Liver (tissue), 9 donors: ENCODE results near the gene YPEL3. TPM values are rescaled to one million over a fixed set of nuclear protein-coding genes. Genes with fewer than 3 reads are reported as not detected.

Source experiments
- DNase-seq: peaks from one replicate; pipeline ENCODE4 v3.0.0-alpha.2; 2017; ENCODE audit warnings: low spot score
- H3K27ac ChIP-seq, 2 donors: one replicate each; pipeline ENCODE4 v1.7.0; 2013; ENCODE audit warnings: inconsistent platforms in 2 of 2, low read length in 2 of 2, control low read depth in 1 of 2, low read depth in 1 of 2, mild to moderate bottlenecking in 1 of 2
- H3K27me3 ChIP-seq, 4 donors: one replicate each; pipeline versions ENCODE4 v1.6.1 to v1.7.0; 2013; ENCODE audit warnings: low read length in 3 of 4, inconsistent platforms in 1 of 4, mild to moderate bottlenecking in 1 of 4, moderate library complexity in 1 of 4; ENCODE audit not compliant: control insufficient read depth in 4 of 4, insufficient read depth in 4 of 4
- H3K36me3 ChIP-seq, 4 donors: one replicate each; pipeline versions ENCODE4 v1.6.1 to v1.7.0; 2013; ENCODE audit warnings: low read length in 3 of 4, mild to moderate bottlenecking in 3 of 4, low read depth in 1 of 4, moderate library complexity in 1 of 4; ENCODE audit not compliant: control insufficient read depth in 4 of 4, insufficient read depth in 3 of 4
- H3K4me1 ChIP-seq, 4 donors: one replicate each; pipeline versions ENCODE4 v1.6.1 to v1.7.0; 2013; ENCODE audit warnings: low read length in 3 of 4, mild to moderate bottlenecking in 3 of 4, moderate library complexity in 1 of 4; ENCODE audit not compliant: control insufficient read depth in 4 of 4, insufficient read depth in 4 of 4
- H3K4me3 ChIP-seq, 3 donors: one replicate each; pipeline versions ENCODE4 v1.6.1 to v1.7.0; 2013; ENCODE audit warnings: low read length in 3 of 3, control low read depth in 1 of 3, low read depth in 1 of 3, mild to moderate bottlenecking in 1 of 3
- H3K9ac ChIP-seq, 2 donors: one replicate each; pipeline ENCODE4 v1.7.0; 2013; ENCODE audit warnings: low read length in 2 of 2, mild to moderate bottlenecking in 2 of 2, moderate library complexity in 2 of 2, control low read depth in 1 of 2, low read depth in 1 of 2
- H3K9me3 ChIP-seq, 4 donors: one replicate each; pipeline versions ENCODE4 v1.6.1 to v1.7.0; 2013; ENCODE audit warnings: low read length in 3 of 4; ENCODE audit not compliant: control insufficient read depth in 4 of 4
- EGR1 ChIP-seq, 2 donors: IDR thresholded peaks; 2 replicates each; pipeline ENCODE4 v1.6.1; 2016 to 2018; ENCODE audit warnings: antibody characterized with exemption in 2 of 2, low read depth in 2 of 2
- FOXA1 ChIP-seq: IDR thresholded peaks from 2 replicates; pipeline ENCODE4 v1.6.1; 2016; ENCODE audit warnings: antibody characterized with exemption
- FOXA2 ChIP-seq: IDR thresholded peaks from 2 replicates; pipeline ENCODE4 v1.6.1; 2016; ENCODE audit warnings: antibody characterized with exemption
- GABPA ChIP-seq, 2 donors: IDR thresholded peaks in 1 of 2; conservative IDR thresholded peaks in 1 of 2; 2 replicates each; pipeline ENCODE4 v1.6.1; 2016; ENCODE audit warnings: antibody characterized with exemption in 2 of 2, mild to moderate bottlenecking in 1 of 2, moderate library complexity in 1 of 2
- RAD21 ChIP-seq, 2 donors: IDR thresholded peaks; 2 replicates each; pipeline ENCODE4 v1.6.1; 2016; ENCODE audit warnings: antibody characterized with exemption in 2 of 2, mild to moderate bottlenecking in 2 of 2
- REST ChIP-seq: IDR thresholded peaks from 2 replicates; pipeline ENCODE4 v1.6.1; 2016; ENCODE audit warnings: antibody characterized with exemption, mild to moderate bottlenecking
- SP1 ChIP-seq: IDR thresholded peaks from 2 replicates; pipeline ENCODE4 v1.6.1; 2018; ENCODE audit warnings: antibody characterized with exemption, mild to moderate bottlenecking
- TAF1 ChIP-seq: conservative IDR thresholded peaks from 2 replicates; pipeline ENCODE4 v1.6.1; 2016; ENCODE audit warnings: antibody characterized with exemption, mild to moderate bottlenecking
- ZBTB33 ChIP-seq: IDR thresholded peaks from 2 replicates; pipeline ENCODE4 v1.6.1; 2016; ENCODE audit warnings: antibody characterized with exemption
- WGBS: extraction: QIAGEN DNeasy Blood & Tissue Kit; methylation state at CpG from one replicate; pipeline ENCODE4 v1.1.7; 2013; 5-methylcytosine and 5-hydroxymethylcytosine counted together
- polyA plus RNA-seq, 2 donors: library from polyadenylated mRNA; stranded (reverse) in 1 of 2; unstranded in 1 of 2; fragments of 200-250 nt in 1 of 2; fragments of >200 nt in 1 of 2; fragmentation: Nextera tagmentation in 1 of 2; extraction: Ambion mirVana in 1 of 2; gene quantifications; one replicate each; pipeline versions ENCODE4 v1.2.1 to v1.2.3, GENCODE V29; 2013 to 2015
- total RNA-seq, 2 donors: library from RNA; depleted of rRNA; stranded (reverse); fragments of >200 nt; gene quantifications; one replicate each; pipeline ENCODE4 v1.2.3, GENCODE V29; 2014
- TF ChIP-seq, protein P1 (sequence below): fragments of 150-350 bp; IDR thresholded peaks from 2 replicates; pipeline ENCODE4 v1.5.1; 2017; ENCODE audit warnings: improper control_type of control experiment, low read depth, low read length; ENCODE audit not compliant: missing input control
- TF ChIP-seq, protein P2 (sequence below): IDR thresholded peaks from 2 replicates; pipeline ENCODE4 v1.6.1; 2016; ENCODE audit warnings: antibody characterized with exemption
- TF ChIP-seq, protein P3 (sequence below): IDR thresholded peaks from 2 replicates; pipeline ENCODE4 v1.6.1; 2016; ENCODE audit warnings: antibody characterized with exemption
- donor health status: healthy.
- donor health status: healthy.
- donor health status: healthy.
- donor health status: healthy.
- donor health status: healthy.

YPEL3 gene
- total and polyA plus RNA-seq, 4 donors: 10.5 to 42.7 (median 24.5) TPM

- 90% methylated on average over 11 of the region's 11 CpGs for WGBS
- H3K9me3 ChIP-seq: no peaks in the 10 kb centered on the region
- peaks cover 23 to 28% (median 25%) of the 10 kb centered on the region in 4 donors for H3K36me3 ChIP-seq
- H3K27ac ChIP-seq: no peak overlapping the region
- no peak for DNase-seq
- H3K4me1 ChIP-seq: peaks cover 7 to 21% (median 16%) of the 10 kb centered on the region in 4 donors
- no peak overlapping the region for H3K4me3 ChIP-seq
- TF ChIP-seq GABPA (IDR thresholded peaks at IDR 0.05 in 1 of 2, conservative IDR thresholded peaks at IDR 0.05 in 1 of 2) (peak in 1 of 2 donors; percentile 18), RAD21 (IDR thresholded peaks at IDR 0.05) (no peak)
- H3K9ac ChIP-seq: no peak overlapping the region
- H3K27me3 ChIP-seq: no peaks in the 10 kb centered on the region
These were observed 8.7 kb downstream of the YPEL3 start for GRCh38 chr16:30087181-30087898.

- no peak overlapping the region for H3K4me3 ChIP-seq
- no peak for DNase-seq
- WGBS: 91% methylated on average over 27 of the region's 27 CpGs
- H3K27me3 ChIP-seq: no peaks in the 10 kb centered on the region
- H3K36me3 ChIP-seq: peaks cover 26 to 33% (median 28%) of the 10 kb centered on the region in 4 donors
- H3K4me1 ChIP-seq: peaks cover 4 to 14% (median 10%) of the 10 kb centered on the region in 4 donors
- no peak overlapping the region for H3K9ac ChIP-seq
- no peak for TF ChIP-seq FOXA1
- TF ChIP-seq, protein P1, sequence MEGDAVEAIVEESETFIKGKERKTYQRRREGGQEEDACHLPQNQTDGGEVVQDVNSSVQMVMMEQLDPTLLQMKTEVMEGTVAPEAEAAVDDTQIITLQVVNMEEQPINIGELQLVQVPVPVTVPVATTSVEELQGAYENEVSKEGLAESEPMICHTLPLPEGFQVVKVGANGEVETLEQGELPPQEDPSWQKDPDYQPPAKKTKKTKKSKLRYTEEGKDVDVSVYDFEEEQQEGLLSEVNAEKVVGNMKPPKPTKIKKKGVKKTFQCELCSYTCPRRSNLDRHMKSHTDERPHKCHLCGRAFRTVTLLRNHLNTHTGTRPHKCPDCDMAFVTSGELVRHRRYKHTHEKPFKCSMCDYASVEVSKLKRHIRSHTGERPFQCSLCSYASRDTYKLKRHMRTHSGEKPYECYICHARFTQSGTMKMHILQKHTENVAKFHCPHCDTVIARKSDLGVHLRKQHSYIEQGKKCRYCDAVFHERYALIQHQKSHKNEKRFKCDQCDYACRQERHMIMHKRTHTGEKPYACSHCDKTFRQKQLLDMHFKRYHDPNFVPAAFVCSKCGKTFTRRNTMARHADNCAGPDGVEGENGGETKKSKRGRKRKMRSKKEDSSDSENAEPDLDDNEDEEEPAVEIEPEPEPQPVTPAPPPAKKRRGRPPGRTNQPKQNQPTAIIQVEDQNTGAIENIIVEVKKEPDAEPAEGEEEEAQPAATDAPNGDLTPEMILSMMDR: no peak
- TF ChIP-seq, protein P2, sequence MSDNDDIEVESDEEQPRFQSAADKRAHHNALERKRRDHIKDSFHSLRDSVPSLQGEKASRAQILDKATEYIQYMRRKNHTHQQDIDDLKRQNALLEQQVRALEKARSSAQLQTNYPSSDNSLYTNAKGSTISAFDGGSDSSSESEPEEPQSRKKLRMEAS: no peak
- TF ChIP-seq EGR1 (IDR thresholded peaks at IDR 0.05; ENCODE audit: low read depth in 2 of 2): no peak
- no peak for TF ChIP-seq FOXA2
- TF ChIP-seq SP1: no peak
- TF ChIP-seq, protein P3, sequence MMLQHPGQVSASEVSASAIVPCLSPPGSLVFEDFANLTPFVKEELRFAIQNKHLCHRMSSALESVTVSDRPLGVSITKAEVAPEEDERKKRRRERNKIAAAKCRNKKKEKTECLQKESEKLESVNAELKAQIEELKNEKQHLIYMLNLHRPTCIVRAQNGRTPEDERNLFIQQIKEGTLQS: no peak
- TF ChIP-seq RAD21 (IDR thresholded peaks at IDR 0.05): no peak
- no peak for TF ChIP-seq TAF1
- no peak for TF ChIP-seq ZBTB33
- TF ChIP-seq REST: no peak
- TF ChIP-seq GABPA (IDR thresholded peaks at IDR 0.05 in 1 of 2, conservative IDR thresholded peaks at IDR 0.05 in 1 of 2): no peak
- H3K9me3 ChIP-seq: no peaks in the 10 kb centered on the region
- H3K27ac ChIP-seq: no peak overlapping the region
These were observed 9.5 kb downstream of the YPEL3 start for GRCh38 chr16:30086291-30087140.
